MM.1S (cell line): ENCODE data around the gene GNL1.

ENCODE experiments used
- DNase-seq: peaks from one replicate; pipeline ENCODE4 v3.0.0-alpha.2; 2015
- H2AFZ ChIP-seq: fragments of 300-600 bp; sonication (generic); 2 replicates; pipeline ENCODE4 v1.6.0; 2016; ENCODE audit warnings: antibody characterized with exemption, low read length
- H3F3A ChIP-seq: fragments of 300-600 bp; sonication (generic); 2 replicates; pipeline ENCODE4 v1.6.1; 2016; ENCODE audit warnings: mild to moderate bottlenecking, antibody characterized with exemption, low read length, moderate library complexity, mixed read lengths; ENCODE audit not compliant: insufficient read depth
- H3K27ac ChIP-seq: fragments of 300-600 bp; sonication (generic); 2 replicates; pipeline ENCODE4 v1.5.1; 2016; ENCODE audit warnings: mild to moderate bottlenecking, low read length
- H3K27me3 ChIP-seq: fragments of 300-600 bp; sonication (generic); replicated peaks from 2 replicates; pipeline ENCODE4 v1.6.0; 2016; ENCODE audit warnings: low read length; ENCODE audit not compliant: insufficient read depth
- H3K36me3 ChIP-seq: fragments of 300-600 bp; sonication (generic); replicated peaks from 2 replicates; pipeline ENCODE4 v1.6.1; 2016; ENCODE audit warnings: mild to moderate bottlenecking, low read length, mixed read lengths; ENCODE audit not compliant: insufficient read depth
- H3K4me1 ChIP-seq: fragments of 300-600 bp; sonication (generic); 2 replicates; pipeline ENCODE4 v1.6.1; 2016; ENCODE audit warnings: low read length, mixed read lengths
- H3K4me2 ChIP-seq: fragments of 300-600 bp; sonication (generic); 2 replicates; pipeline ENCODE4 v1.6.0; 2016; ENCODE audit warnings: low read depth, low read length
- H3K4me3 ChIP-seq: fragments of 300-600 bp; sonication (generic); 2 replicates; pipeline ENCODE4 v1.5.1; 2016; ENCODE audit warnings: low read length, mixed read lengths
- H3K79me2 ChIP-seq: fragments of 300-600 bp; sonication (generic); 2 replicates; pipeline ENCODE4 v1.6.1; 2016; ENCODE audit warnings: mixed run types, low read length, mixed read lengths
- H3K9ac ChIP-seq: fragments of 300-600 bp; sonication (generic); 2 replicates; pipeline ENCODE4 v1.6.1; 2016; ENCODE audit warnings: low read length, mixed read lengths
- H3K9me2 ChIP-seq: fragments of 300-600 bp; sonication (generic); replicated peaks from 2 replicates; pipeline ENCODE4 v1.6.1; 2016; ENCODE audit warnings: mild to moderate bottlenecking, low read length, mixed read lengths; ENCODE audit not compliant: insufficient read depth
- H3K9me3 ChIP-seq: fragments of 300-600 bp; sonication (generic); replicated peaks from 2 replicates; pipeline ENCODE4 v1.6.1; 2016; ENCODE audit warnings: mild to moderate bottlenecking, low read length, mixed read lengths; ENCODE audit not compliant: insufficient read depth
- H4K20me1 ChIP-seq: fragments of 300-600 bp; sonication (generic); 2 replicates; pipeline ENCODE4 v1.6.1; 2016; ENCODE audit warnings: mild to moderate bottlenecking, low read length, moderate library complexity, mixed read lengths; ENCODE audit not compliant: insufficient read depth
- CTCF ChIP-seq: fragments of 300-600 bp; sonication (generic); IDR thresholded peaks from 2 replicates; pipeline ENCODE4 v1.5.1; 2016; ENCODE audit warnings: antibody characterized with exemption, low read length, mixed read lengths
- EZH2 ChIP-seq: fragments of 300-600 bp; sonication (generic); optimal IDR thresholded peaks from 2 replicates; pipeline ENCODE3; 2017; ENCODE audit warnings: low read depth, mild to moderate bottlenecking, antibody characterized with exemption, low read length, mixed read lengths
- EZH2phosphoT487 ChIP-seq: fragments of 300-600 bp; sonication (generic); IDR thresholded peaks from 2 replicates; pipeline ENCODE4 v1.6.1; 2018; ENCODE audit warnings: antibody characterized with exemption, low read length

The GNL1 gene

GRCh38 chr6:30564114-30564513 is 7.8 kb upstream of the GNL1 start:
- H3K9me3 ChIP-seq = no peaks in the 10 kb centered on the region
- no peaks in the 10 kb centered on the region for H3K4me1 ChIP-seq
- H3K9ac ChIP-seq = no peak overlapping the region
- H2AFZ ChIP-seq = no peak overlapping the region
- no peaks in the 10 kb centered on the region for H4K20me1 ChIP-seq
- no peaks in the 10 kb centered on the region for H3K9me2 ChIP-seq
- no peaks in the 10 kb centered on the region; the same call in 1 of the 2 replicates for H3K36me3 ChIP-seq
- H3K27ac ChIP-seq = no peak overlapping the region
- no peak overlapping the region for H3K4me3 ChIP-seq
- no peaks in the 10 kb centered on the region for H3K27me3 ChIP-seq
- TF ChIP-seq CTCF (no peak), EZH2phosphoT487 (no peak), EZH2 (no peak)
- no peak overlapping the region for H3K4me2 ChIP-seq
- H3K79me2 ChIP-seq = 0 out of 2 replicates have a peak, but pooled peaks cover 7% of the 10 kb centered on the region
- H3F3A ChIP-seq = 0 out of 2 replicates have a peak, but pooled peaks cover 5% of the 10 kb centered on the region
- no peak for DNase-seq

- no peak for DNase-seq
- no peak overlapping the region for H2AFZ ChIP-seq
- H3K27ac ChIP-seq = no peak overlapping the region
- no peak overlapping the region for H3K4me3 ChIP-seq
- no peaks in the 10 kb centered on the region; the same call in 1 of the 2 replicates for H3K36me3 ChIP-seq
- H4K20me1 ChIP-seq = no peaks in the 10 kb centered on the region
- H3K4me1 ChIP-seq = peaks cover 8% of the 10 kb centered on the region
- H3K9me2 ChIP-seq = no peaks in the 10 kb centered on the region
- H3K9me3 ChIP-seq = no peaks in the 10 kb centered on the region
- no peaks in the 10 kb centered on the region for H3K27me3 ChIP-seq
- H3K4me2 ChIP-seq = no peak overlapping the region
- TF ChIP-seq EZH2phosphoT487 (no peak), EZH2 (no peak), CTCF (no peak)
- peaks cover 19% of the 10 kb centered on the region for H3K79me2 ChIP-seq
- H3F3A ChIP-seq = 0 out of 2 replicates have a peak, but pooled peaks cover 5% of the 10 kb centered on the region
- H3K9ac ChIP-seq = no peak overlapping the region
Measured at GRCh38 chr6:30562470-30563425, 6.5 kb upstream of the GNL1 start.

GRCh38 chr6:30560930-30561329 is 4.6 kb upstream of the GNL1 start:
- no peak overlapping the region for H3K27ac ChIP-seq
- no peaks in the 10 kb centered on the region for H3K9me3 ChIP-seq
- no peaks in the 10 kb centered on the region for H3K27me3 ChIP-seq
- H3K36me3 ChIP-seq = no peaks in the 10 kb centered on the region; the same call in 1 of the 2 replicates
- H3K79me2 ChIP-seq = peaks cover 26% of the 10 kb centered on the region
- no peak overlapping the region for H3K4me3 ChIP-seq
- H4K20me1 ChIP-seq = no peaks in the 10 kb centered on the region
- peaks cover 8% of the 10 kb centered on the region for H3K4me1 ChIP-seq
- H3K4me2 ChIP-seq = no peak overlapping the region
- no peak overlapping the region for H2AFZ ChIP-seq
- no peak overlapping the region for H3K9ac ChIP-seq
- H3K9me2 ChIP-seq = no peaks in the 10 kb centered on the region
- DNase-seq = no peak
- no peak for TF ChIP-seq EZH2
- no peak for TF ChIP-seq CTCF
- no peak for TF ChIP-seq EZH2phosphoT487
- H3F3A ChIP-seq = peaks cover 10% of the 10 kb centered on the region
